ENCODE measurements around the gene FEM1B. TPM values are rescaled to one million over a fixed set of nuclear protein-coding genes. Genes with fewer than 3 reads are reported as not detected.

Gene FEM1B
- polyA plus RNA-seq, 3 donors = 21.5 to 26.4 (median 26.0) TPM

DNA sequence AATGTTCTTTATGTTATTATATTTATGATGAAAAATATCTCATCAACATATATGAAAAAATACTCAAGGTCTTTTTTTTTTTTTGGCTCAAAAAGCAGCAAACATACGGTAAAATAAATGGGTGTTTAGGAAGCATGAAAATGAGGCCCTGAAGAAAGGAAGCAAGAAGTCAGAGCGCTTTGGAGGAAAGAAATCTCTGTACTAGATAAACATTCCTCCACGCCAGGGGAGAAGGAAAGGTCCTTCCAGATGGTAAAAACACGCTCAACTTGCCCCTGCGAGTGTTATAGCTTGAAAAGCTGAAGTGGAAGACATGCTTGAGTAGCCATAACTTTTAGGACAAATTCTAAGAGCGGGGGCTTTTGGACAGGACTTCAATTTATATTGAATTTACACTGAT, 52.9 kb downstream of the FEM1B start:
- Histone ChIP-seq H3K4me1 (ENCODE audit: control insufficient read depth in 1 of 2, insufficient read depth in 2 of 2, low read length in 2 of 2) (peaks cover 10 to 15% of the 10 kb centered on the region in 2 donors), H3K27ac (ENCODE audit: low read depth in 1 of 2, low read length in 2 of 2) (no peak overlapping the region), H3K9ac (ENCODE audit: insufficient read depth, low read length, poor library complexity, severe bottlenecking) (no peak overlapping the region), H3K4me2 (replicated peaks; ENCODE audit: extremely low read depth, low read length, poor library complexity, severe bottlenecking) (no peak overlapping the region), H3K36me3 (replicated peaks in 1 of 2; ENCODE audit: control insufficient read depth in 1 of 2, insufficient read depth in 2 of 2, low read length in 2 of 2) (no peaks in the 10 kb centered on the region), H3K9me3 (replicated peaks in 1 of 2; ENCODE audit: control insufficient read depth in 1 of 2, insufficient read depth in 1 of 2, low read length in 2 of 2) (no peaks in the 10 kb centered on the region), H4K20me1 (ENCODE audit: insufficient read depth, low read length) (no peaks in the 10 kb centered on the region), H2AFZ (ENCODE audit: insufficient read depth, low read depth, low read length, poor library complexity, severe bottlenecking) (no peak overlapping the region), H3K27me3 (ENCODE audit: control insufficient read depth in 2 of 2, insufficient read depth in 2 of 2, low read length in 2 of 2) (no peaks in the 10 kb centered on the region), H3K79me2 (ENCODE audit: insufficient read depth, low read length) (no peaks in the 10 kb centered on the region), H3K4me3 (replicated peaks in 1 of 3; ENCODE audit: low read depth in 2 of 3, low read length in 3 of 3) (no peak overlapping the region)
- no peaks in the 10 kb centered on the region for H3K36me3 Mint-ChIP-seq
- no peak for DNase-seq
- peaks cover 19% of the 10 kb centered on the region for H3K4me1 Mint-ChIP-seq
- H3K27ac Mint-ChIP-seq = no peak overlapping the region
- H3K4me3 Mint-ChIP-seq = no peak overlapping the region
- no CpG with 5 or more reads among the region's 6 CpGs for WGBS (ENCODE audit: insufficient coverage)
- intact Hi-C loops (cut with micrococcal nuclease) = no loop called here
- peaks cover 6 to 15% (median 10%) of the 10 kb centered on the region in 3 donors for H3K27me3 Mint-ChIP-seq (ENCODE audit: low read depth in 3 of 3)
- peaks cover 0 to 2% (median 0%) of the 10 kb centered on the region in 7 donors for H3K9me3 Mint-ChIP-seq
- TF ChIP-seq, protein P1, sequence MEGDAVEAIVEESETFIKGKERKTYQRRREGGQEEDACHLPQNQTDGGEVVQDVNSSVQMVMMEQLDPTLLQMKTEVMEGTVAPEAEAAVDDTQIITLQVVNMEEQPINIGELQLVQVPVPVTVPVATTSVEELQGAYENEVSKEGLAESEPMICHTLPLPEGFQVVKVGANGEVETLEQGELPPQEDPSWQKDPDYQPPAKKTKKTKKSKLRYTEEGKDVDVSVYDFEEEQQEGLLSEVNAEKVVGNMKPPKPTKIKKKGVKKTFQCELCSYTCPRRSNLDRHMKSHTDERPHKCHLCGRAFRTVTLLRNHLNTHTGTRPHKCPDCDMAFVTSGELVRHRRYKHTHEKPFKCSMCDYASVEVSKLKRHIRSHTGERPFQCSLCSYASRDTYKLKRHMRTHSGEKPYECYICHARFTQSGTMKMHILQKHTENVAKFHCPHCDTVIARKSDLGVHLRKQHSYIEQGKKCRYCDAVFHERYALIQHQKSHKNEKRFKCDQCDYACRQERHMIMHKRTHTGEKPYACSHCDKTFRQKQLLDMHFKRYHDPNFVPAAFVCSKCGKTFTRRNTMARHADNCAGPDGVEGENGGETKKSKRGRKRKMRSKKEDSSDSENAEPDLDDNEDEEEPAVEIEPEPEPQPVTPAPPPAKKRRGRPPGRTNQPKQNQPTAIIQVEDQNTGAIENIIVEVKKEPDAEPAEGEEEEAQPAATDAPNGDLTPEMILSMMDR (IDR thresholded peaks at IDR 0.05) = no peak

DNA sequence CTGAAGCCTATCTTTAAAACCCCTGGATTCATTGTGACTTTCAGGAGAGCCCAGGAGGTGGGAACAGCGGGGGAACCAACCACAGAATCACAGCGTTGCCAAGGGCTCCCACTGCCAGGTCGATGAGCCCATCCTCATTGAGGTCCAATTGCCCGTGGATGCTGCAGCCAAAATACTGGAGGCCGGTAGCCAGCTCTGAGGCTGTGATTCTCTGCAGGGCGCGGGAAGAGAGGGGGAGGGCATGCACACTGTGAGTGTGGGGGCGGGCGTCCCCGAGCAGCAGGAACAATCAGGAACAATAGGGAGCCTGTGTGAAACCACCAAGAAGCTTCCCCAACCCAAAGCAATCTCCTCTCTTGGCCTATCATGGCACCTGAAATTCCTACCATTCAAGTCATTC, 53.4 kb downstream of the FEM1B start:
- TF ChIP-seq, protein P1 (IDR thresholded peaks at IDR 0.05) = no peak
- Histone ChIP-seq H4K20me1 (ENCODE audit: insufficient read depth, low read length) (no peaks in the 10 kb centered on the region), H3K4me3 (replicated peaks in 1 of 3; ENCODE audit: low read depth in 2 of 3, low read length in 3 of 3) (no peak overlapping the region), H3K9ac (ENCODE audit: insufficient read depth, low read length, poor library complexity, severe bottlenecking) (no peak overlapping the region), H3K4me2 (replicated peaks; ENCODE audit: extremely low read depth, low read length, poor library complexity, severe bottlenecking) (no peak overlapping the region), H3K79me2 (ENCODE audit: insufficient read depth, low read length) (no peaks in the 10 kb centered on the region), H3K9me3 (replicated peaks in 1 of 2; ENCODE audit: control insufficient read depth in 1 of 2, insufficient read depth in 1 of 2, low read length in 2 of 2) (no peaks in the 10 kb centered on the region), H3K27ac (ENCODE audit: low read depth in 1 of 2, low read length in 2 of 2) (no peak overlapping the region), H3K4me1 (ENCODE audit: control insufficient read depth in 1 of 2, insufficient read depth in 2 of 2, low read length in 2 of 2) (peaks cover 10 to 15% of the 10 kb centered on the region in 2 donors), H3K36me3 (replicated peaks in 1 of 2; ENCODE audit: control insufficient read depth in 1 of 2, insufficient read depth in 2 of 2, low read length in 2 of 2) (no peaks in the 10 kb centered on the region), H2AFZ (ENCODE audit: insufficient read depth, low read depth, low read length, poor library complexity, severe bottlenecking) (no peak overlapping the region), H3K27me3 (ENCODE audit: control insufficient read depth in 2 of 2, insufficient read depth in 2 of 2, low read length in 2 of 2) (no peaks in the 10 kb centered on the region)
- WGBS (ENCODE audit: insufficient coverage) = 88% methylated on average over 2 of the region's 10 CpGs
- intact Hi-C loops (cut with micrococcal nuclease) = no loop called here
- no peak for DNase-seq
- Mint-ChIP-seq H3K36me3 (no peaks in the 10 kb centered on the region), H3K9me3 (peaks cover 0 to 2% (median 0%) of the 10 kb centered on the region in 7 donors), H3K4me3 (no peak overlapping the region), H3K27me3 (ENCODE audit: low read depth in 3 of 3) (peaks cover 6 to 15% (median 10%) of the 10 kb centered on the region in 3 donors), H3K4me1 (peaks cover 19% of the 10 kb centered on the region), H3K27ac (no peak overlapping the region)
